Astrocyte of the cerebellum (primary cell): ENCODE measurements around the gene ERVW-1.
A peak's percentile ranks its signal among the peaks of the same experiment; 100 is the strongest.
"Not testable (repeated sequence)": the region's sequence is repeated elsewhere in the genome, so short reads cannot be mapped to it uniquely, and the experiment has no call there.

Experiments
- DNase-seq: peaks from one replicate; pipeline ENCODE4 v3.0.0-alpha.2; 2011; ENCODE audit warnings: low read depth
- H3K4me3 ChIP-seq: 2 replicates; pipeline ENCODE4 v1.5.1; 2011; ENCODE audit warnings: mild to moderate bottlenecking, low read depth, low read length, moderate library complexity
- in situ Hi-C: cut with HindIII; loops from 2 replicates; pipeline ENCODE4 v1.10.0; 2017; ENCODE audit warnings: low sequenced_read_pairs
- TF ChIP-seq, protein P1 (sequence below): IDR thresholded peaks from 2 replicates; pipeline ENCODE4 v1.5.1; 2012; ENCODE audit warnings: low read length, low read depth, moderate library complexity, mild to moderate bottlenecking; ENCODE audit errors: missing control alignments

The ERVW-1 gene

DNA sequence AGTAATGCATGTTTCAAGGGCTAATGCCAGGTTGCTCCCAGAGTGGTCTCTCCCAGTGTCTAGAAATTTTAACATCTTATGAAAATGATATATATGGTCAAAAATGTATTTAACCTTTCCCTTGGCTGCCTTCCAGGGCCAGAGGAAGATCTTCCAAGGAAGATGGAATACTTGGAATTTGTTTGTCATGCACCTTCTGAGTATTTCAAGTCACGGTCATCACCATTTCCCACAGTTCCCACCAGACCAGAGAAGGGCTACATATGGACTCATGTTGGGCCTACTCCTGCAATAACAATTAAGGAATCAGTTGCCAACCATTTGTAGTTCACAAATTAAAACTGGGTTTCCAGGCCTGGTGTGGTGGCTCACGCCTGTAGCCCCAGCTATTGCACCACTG lies 21.5 kb downstream of the ERVW-1 start:
- H3K4me3 ChIP-seq = no peak overlapping the region
- no peak for DNase-seq
- in situ Hi-C loops = no loop called here
- TF ChIP-seq, protein P1, sequence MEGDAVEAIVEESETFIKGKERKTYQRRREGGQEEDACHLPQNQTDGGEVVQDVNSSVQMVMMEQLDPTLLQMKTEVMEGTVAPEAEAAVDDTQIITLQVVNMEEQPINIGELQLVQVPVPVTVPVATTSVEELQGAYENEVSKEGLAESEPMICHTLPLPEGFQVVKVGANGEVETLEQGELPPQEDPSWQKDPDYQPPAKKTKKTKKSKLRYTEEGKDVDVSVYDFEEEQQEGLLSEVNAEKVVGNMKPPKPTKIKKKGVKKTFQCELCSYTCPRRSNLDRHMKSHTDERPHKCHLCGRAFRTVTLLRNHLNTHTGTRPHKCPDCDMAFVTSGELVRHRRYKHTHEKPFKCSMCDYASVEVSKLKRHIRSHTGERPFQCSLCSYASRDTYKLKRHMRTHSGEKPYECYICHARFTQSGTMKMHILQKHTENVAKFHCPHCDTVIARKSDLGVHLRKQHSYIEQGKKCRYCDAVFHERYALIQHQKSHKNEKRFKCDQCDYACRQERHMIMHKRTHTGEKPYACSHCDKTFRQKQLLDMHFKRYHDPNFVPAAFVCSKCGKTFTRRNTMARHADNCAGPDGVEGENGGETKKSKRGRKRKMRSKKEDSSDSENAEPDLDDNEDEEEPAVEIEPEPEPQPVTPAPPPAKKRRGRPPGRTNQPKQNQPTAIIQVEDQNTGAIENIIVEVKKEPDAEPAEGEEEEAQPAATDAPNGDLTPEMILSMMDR = no peak

DNA sequence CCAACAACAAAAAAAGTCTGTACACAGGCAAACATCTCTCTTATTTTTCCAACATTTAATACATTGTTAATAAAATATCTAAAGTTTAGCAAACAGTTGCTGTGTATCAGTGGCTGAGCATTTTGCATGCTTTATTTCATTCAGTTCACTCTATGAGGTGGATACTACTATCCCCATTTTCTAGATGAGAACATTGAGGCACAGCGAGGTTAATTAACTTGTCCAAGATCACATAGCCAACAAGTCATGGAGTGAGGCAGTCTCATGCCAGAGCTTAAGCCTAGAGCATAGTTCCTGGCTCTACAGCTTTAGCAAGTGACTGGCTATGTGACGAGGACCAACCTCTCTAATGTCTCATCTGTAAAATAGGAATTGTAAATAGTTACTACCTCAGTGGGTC lies 26.1 kb downstream of the ERVW-1 start:
- in situ Hi-C loops = no loop called here
- no peak for DNase-seq
- H3K4me3 ChIP-seq = no peak overlapping the region
- TF ChIP-seq, protein P1 = no peak

DNA sequence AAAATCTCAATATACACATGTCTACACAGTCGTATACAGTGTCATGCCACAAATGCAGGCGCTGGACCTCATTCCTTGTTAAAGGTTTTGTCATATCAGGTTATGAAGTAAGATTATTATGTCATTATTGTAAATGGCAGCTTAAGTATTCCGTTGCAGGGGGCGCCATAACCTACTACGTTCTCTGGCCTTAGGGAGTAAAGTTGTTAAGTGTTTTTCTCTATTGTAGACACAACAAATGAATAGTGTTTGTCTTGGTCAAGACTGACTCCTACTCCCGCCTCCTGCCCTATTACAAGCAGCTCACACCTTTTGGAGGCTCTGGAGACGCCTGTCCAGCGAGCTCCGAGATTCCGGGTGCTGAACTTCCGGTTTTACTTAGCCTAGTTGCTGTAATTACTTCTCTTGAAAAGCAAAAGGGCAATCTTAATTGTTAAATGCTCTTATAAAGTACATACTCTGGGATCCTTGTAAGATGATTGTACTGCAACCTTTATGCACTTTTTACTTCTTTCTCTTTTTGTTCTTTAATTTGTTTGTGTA lies 29.5 kb downstream of the ERVW-1 start:
- in situ Hi-C loops = no loop called here
- TF ChIP-seq, protein P1 = peak; percentile 51

DNA sequence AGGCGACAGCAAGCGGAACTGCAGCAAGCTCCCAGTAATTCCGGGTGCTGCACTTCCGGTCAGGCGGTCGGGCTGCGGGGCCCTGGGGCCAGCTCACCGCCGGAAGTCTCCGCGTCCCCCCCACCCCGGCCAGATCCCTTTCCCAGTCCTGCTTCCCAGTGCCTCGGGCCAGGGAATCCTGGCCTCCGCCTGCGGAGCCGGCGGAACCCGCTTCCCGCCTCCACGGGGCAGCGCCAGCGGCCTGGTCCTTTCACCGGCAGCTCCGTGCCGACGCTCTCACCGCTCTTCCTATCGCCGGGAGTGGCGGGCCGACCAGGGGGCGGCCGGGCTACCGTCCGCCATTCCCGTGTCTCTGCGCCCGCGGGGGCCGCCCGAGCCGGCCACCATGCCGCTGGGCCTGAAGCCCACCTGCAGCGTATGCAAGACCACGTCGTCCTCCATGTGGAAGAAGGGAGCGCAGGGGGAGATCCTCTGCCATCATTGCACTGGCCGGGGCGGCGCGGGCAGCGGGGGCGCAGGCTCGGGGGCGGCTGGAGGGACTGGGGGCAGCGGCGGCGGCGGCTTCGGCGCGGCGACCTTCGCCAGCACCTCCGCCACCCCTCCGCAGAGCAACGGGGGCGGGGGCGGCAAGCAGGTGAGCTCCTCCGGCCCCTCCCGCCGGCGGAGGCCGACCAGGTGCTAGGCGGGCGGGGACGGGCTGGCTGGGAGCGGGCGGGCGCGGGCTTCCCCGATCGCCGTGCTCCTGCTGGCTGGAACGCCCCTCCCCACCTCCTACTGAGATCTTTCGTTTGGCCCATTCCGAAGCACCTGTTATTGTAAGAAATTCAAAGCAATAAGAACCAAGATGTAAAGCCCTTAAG lies 30.2 kb downstream of the ERVW-1 start, which contains the start of gene GATAD1:
GATAD1 (plus strand) TSS at position 138 of the 860 bp plus-strand sequence; CDS start at position 386, 248 bp downstream.
- in situ Hi-C loops = no loop called here
- TF ChIP-seq, protein P1 = peak; percentile 82
- DNase-seq = peak; percentile 84
- H3K4me3 ChIP-seq = peak within 1 kb of the TSS; percentile 88

More for the DNA sequence above, 29.5 kb downstream of the ERVW-1 start:
- H3K4me3 ChIP-seq = peak overlapping the region; percentile 88
- DNase-seq = no peak

DNA sequence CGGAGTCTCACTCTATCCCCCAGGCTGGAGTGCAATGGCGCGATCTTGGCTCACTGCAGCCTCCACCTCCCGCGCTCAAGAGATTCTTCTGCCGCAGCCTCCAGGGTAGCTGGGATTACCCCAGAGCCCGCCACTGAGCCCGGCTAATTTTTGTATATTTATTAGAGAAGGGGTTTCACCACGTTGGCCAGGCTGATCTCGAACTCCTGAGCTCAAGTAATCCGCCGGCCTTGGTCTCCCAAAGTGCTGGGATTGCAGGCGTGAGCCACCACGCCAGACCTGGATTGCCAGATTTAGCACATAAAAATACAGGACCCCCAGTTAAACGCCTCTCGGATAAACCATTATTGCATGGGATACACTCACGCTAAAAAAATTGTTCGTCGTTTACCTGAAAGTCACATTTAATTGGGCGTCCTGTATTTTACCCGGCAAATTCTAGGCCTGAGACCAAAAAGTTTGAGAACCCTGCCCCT lies 30.8 kb downstream of the ERVW-1 start:
- DNase-seq = no peak
- TF ChIP-seq, protein P1 = no peak
- H3K4me3 ChIP-seq = peak overlapping the region; percentile 88
- in situ Hi-C loops = no loop called here

DNA sequence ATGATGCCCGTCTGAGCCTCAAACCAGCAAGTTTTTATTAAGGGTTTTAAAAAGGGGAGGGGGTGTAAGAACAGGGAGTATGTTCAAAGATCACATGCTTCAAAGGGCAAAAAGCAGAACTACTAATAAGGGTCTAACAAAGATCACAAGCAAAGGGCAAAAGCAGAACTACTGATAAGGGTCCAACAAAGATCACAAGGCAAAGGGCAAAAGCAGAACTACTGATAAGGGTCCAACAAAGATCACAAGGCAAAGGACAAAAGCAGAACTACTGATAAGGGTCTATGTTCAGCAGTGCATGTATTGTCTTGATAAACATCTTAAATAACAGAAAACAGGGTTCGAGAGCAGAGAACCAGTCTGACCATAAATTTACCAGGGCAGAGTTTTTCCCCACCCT lies 35.0 kb downstream of the ERVW-1 start:
- H3K4me3 ChIP-seq, in situ Hi-C loops, DNase-seq: not testable (repeated sequence)

DNA sequence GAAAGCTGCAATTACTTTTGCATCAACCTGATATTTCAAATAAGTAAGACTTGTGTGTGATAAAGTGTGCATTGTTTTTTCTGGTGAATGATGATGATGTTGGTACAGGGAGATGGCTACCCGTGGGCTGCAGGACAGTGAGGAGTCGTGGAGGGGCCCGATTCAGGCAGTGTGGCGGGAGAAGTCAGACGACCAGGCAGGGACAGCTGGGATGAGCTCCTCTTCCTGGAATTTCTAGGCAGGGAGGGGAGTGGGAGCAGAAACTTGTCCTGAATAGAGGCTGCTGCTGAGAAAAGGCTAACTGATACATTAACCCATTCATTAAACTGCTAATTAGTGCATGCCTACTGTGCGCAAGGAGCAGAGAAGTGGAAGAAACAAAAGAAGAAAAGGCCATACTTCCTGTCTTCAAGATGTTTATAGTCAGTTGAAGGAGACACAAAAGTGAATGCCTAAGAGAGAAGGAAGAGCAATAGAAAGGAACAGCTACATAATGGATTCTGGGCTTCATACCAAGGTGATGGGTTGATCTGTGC lies 39.7 kb downstream of the ERVW-1 start:
- in situ Hi-C loops = no loop called here
- DNase-seq = no peak
- no peak overlapping the region for H3K4me3 ChIP-seq
- TF ChIP-seq, protein P1 = no peak
